ENCODE data around the gene ADAMTSL3. TPM values are rescaled to one million over a fixed set of nuclear protein-coding genes. Genes with fewer than 3 reads are reported as not detected.

Gene ADAMTSL3
- total RNA-seq (2014; rRNA removed; shearing (Covaris generic)) = not detected in 2 replicates

GRCh38 chr15:83653639-83654378, at the start of gene ADAMTSL3:
ADAMTSL3 (plus strand) TSS chr15:83654123; CDS start chr15:83655762, 1,639 bp downstream.
- DNase-seq (ENCODE audit: low read depth) = no peak

GRCh38 chr15:83604549-83604948, 49.4 kb upstream of the ADAMTSL3 start:
- no peak for DNase-seq (ENCODE audit: low read depth)

- DNase-seq (ENCODE audit: low read depth) = no peak
Observed at GRCh38 chr15:83605111-83605945, 48.6 kb upstream of the ADAMTSL3 start.

DNA sequence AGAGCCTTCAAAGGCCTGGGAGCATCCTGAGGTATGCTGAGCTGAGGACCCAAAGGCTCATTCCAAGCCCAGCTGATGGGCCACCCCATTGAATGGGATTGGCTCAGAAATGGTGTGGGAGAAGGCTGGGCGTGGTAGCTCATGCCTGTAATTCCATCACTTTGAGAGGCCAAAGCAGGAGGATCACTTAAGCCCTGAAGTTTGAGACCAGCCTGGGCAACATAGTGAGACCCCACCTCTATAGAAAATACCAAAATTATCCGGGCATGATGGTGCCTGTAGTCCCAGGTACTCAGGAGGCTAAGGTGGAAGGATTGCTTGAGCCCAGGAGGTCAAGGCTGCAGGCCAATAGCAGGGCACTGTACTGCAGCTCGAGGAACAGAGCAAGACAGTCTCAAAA, 43.8 kb upstream of the ADAMTSL3 start:
- DNase-seq (ENCODE audit: low read depth) = no peak

GRCh38 chr15:83610901-83611685, 42.8 kb upstream of the ADAMTSL3 start:
- no peak for DNase-seq (ENCODE audit: low read depth)

DNA sequence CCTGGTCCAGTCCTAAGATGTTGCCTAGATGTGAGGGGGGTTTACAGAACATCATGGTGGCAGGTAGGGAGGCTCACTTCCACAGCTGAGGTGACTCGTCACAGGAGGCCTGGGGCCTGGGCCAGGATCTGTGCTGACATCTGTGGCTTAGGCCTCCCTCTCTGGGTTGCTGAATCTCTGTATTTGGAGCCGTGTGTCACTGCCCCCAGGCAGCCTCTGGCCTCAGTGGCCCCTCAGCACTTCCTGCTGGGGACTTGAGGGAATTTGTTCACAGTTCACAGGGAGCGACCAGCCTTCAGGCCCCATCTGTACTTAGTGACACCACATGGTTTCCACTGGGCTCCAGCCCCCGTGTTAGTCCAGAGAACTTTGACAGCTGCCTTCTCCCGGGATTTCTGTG, 41.7 kb upstream of the ADAMTSL3 start:
- DNase-seq (ENCODE audit: low read depth) = peak; percentile 2

DNA sequence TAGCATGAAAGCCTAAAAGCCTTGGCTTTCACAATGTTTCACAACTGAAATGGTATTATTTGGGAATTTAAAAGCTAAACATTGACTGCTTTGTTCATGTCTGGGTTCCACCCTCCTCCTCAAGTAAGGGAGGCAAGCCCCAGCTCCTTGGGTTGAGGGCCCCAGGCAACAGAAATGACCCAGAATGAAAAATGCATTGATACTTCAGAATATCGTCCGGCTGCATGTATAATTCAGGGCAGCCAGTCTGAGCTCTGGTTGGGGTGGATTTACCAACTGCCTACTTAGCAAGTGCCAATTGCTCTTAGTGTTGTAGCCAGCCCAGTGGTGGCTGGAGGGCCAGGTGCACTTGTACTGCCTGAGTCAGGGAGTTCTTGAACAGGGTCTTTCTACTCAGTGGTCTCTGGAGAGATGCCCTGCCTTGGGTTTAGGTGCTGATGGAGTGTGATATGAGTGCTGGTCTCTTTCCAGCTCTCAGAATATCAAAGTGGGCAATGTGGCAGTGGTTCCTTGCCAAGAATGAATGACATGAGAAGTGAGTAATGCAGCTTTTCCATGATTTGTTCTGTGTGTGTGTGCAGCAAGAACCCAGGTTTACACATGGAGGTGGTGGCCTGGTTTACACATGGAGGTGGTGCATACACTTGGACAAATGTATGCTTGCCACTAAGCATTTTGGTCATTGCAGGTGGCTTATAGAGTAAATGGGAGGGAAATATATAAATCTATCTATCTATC, 40.9 kb upstream of the ADAMTSL3 start:
- DNase-seq (ENCODE audit: low read depth) = no peak

DNA sequence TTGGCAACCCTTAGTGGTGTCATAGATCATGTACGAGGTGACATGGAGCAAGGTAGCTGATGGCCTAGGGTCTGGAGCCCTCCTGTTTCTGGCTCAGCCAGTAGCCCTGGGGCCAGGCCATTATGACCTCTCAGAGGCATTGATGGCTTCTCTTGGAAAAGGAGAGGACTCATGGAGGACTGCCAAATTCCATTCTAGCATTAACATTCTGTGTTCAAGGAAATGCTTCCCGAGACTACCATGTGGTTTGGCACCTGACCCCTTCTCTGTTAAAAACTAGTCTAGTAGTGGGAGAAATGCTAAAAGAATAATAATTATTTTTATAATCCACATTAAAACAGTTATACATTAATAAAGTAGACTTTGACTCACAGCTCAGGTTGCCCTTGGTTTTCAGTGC, 40.2 kb upstream of the ADAMTSL3 start:
- DNase-seq (ENCODE audit: low read depth) = peak; percentile 8

- no peak for DNase-seq (ENCODE audit: low read depth)
Observed at GRCh38 chr15:83616840-83617239, 37.1 kb upstream of the ADAMTSL3 start.

DNA sequence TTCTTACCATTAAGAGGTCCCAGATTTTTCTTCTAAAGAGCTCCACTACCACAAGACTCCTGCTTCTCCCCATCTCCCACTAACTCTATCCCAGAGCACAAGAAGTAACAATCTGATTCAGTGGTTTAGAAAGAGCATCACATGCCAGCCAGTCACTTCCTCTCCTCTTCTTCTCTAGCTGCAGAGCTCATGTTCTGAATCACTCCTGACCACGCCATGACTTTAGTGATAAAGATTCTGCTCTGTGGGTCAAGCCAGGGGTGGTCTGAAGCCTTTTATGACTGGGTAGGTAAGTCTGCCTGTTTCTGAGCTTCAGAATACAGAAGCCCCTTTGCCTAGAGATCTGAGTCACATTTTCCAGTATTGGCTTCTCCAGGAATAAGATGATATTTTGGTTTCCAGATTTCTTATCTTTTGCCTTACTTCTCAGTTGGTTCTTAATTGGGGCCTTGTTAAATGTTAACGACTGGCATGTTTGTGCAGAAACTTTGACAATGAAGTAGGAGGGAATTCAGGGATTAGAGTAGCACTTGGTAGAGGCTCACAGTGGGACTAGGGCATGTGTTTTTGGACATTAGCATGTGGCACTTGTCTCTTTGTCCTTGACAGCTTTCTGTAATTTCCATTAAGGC, 27.6 kb upstream of the ADAMTSL3 start:
- no peak for DNase-seq (ENCODE audit: low read depth)

- no peak for DNase-seq (ENCODE audit: low read depth)
Observed at GRCh38 chr15:83631534-83631933, 22.4 kb upstream of the ADAMTSL3 start.

DNA sequence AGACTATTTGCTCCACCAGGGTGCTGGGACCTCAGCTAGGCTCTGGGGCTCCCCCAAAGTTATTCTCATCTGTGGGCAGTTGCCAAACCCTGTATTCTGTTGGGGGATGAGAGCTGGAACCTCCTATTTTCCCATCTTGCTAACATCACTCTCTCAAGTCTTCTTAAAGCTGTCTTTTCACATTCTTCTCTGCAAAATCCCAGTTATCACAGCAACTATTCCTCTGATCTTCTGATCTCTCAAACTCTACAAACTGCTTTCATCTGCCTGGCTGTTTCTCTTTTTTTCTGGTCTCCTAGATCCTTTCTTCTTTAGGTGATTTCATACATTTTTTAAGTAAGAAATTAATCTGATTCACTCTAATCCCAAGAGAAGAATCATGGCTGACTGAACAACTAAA, 10.7 kb upstream of the ADAMTSL3 start:
- no peak for DNase-seq (ENCODE audit: low read depth)

DNA sequence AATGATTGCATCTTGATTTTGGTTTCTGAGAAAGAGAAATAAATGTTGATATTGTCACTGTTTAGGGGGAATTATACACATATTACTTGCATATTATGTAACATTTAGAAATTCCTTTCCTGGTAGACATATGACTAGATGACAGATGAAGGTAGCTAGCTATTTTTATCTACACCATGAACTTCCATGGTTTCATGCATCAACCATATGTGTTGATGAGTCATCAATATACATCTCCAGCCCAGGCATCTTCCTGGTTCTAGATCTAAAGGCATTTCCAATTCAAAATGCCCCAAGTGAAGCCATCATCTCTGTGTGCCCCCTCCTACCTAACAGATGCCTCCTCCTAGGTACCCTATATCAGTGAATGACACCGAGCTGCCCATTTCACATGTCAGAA, 9.5 kb upstream of the ADAMTSL3 start:
- DNase-seq (ENCODE audit: low read depth) = no peak

DNA sequence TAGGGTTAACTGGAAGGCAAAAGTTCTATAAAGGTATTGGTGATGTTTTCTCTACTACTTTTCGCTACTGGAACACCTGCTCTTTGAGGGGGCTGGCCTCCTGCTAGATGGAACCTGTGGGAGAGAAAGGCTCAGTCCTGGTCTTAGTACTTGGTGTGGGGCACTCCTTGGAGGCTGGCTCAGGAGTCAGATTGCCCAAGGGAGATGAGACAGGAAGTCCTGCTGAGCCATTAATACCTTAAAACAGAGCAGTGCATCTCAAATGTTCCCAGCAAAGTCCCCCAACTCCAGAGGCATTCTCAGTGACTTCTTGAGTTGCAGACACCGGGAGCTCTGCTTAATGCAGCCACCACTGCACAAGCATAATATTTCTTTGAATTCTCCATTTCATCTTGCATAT, 3.1 kb upstream of the ADAMTSL3 start:
- no peak for DNase-seq (ENCODE audit: low read depth)

- DNase-seq (ENCODE audit: low read depth) = no peak
Observed at GRCh38 chr15:83651541-83651940, 2.4 kb upstream of the ADAMTSL3 start.

- no peak for DNase-seq (ENCODE audit: low read depth)
Observed at GRCh38 chr15:83652626-83653204, 1.2 kb upstream of the ADAMTSL3 start.

GRCh38 chr15:83653288-83653638, 660 bp upstream of the ADAMTSL3 start:
- no peak for DNase-seq (ENCODE audit: low read depth)

DNA sequence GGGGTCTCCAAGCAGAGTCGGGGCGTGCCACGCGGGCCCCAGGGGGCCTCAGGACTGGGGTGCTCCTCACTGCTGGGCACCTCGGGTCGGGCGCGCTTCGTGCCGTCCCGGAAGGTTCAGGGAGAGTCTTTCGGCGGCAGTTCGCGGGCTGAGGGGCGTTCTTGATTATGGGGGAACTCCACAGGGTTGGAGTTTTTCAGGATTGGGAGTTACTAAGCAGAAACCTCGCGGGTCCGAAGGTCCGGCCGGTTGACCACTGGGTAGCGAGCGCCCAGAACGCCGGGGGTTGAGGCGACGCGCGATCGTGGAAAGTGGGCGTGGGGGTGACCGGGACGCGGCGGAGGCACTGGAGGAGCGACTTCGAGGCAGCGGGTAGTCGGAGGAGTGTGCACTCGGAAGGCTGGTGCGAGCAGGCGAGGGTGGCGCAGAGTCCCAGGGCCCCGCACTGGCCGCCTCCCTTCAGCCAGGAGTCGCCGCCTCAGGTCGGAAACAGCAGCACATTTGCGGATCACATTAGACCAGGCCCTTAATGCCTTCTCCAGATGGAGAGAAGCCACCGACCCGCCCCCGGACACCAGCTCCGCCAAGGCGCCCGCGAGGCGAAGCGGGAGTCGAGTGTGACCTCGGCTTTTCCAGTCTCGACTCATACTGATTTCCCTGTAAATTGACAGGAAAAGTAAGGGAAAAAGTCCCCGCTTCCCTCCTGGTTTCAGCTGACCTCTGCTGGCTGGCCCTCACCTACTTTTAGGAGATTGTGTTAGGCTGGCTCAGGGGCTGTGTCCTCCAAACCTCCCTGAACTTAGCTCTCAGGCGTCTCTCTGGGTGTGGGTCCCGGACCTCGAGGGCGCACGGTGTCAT, 685 bp downstream of the ADAMTSL3 start:
- DNase-seq (ENCODE audit: low read depth) = no peak

DNA sequence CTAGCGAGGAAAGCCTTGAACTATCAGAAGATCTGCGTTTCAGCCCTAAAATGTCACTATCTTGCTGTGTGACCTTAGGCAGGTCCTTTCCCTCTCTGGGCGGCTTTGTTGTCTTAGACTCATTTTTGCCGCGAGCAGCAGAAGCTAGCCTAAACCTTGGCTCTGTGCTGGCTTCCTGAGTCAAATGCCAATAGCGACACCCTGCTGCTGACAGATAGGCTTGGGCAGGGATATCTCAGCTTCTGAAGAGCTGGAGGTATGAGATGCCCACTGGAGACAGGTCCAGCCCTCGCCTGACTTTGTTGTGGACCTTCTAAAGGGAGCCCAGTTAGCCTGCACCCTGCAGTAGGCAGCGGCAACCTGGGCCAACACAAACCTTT, 1.3 kb downstream of the ADAMTSL3 start:
- DNase-seq (ENCODE audit: low read depth) = no peak

DNA sequence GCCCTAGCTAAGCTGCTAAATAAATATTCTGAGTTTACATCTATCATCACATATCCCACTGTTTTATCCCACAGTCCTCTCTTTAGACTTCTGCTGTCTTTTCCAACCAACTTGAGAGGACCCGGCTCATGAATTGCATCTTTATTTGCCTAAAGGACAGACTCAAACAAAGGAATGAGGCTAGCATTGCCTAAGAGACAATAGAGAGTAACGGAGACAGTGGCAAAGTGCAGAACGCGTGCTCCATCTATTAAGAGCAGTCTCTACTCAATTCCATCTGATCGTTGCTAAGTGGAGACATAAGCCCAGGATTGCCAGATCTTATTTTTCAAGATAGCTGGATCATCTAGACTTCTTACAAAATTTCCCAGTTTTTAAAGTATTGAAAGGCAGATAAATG, 2.3 kb downstream of the ADAMTSL3 start:
- no peak for DNase-seq (ENCODE audit: low read depth)

All from M059J (cell line).